Ecto neural progenitor cell (in vitro differentiated cells): Measurements from ENCODE around the gene AMH.
A peak's percentile ranks its signal among the peaks of the same experiment; 100 is the strongest.
"Not testable (repeated sequence)": the region's sequence is repeated elsewhere in the genome, so short reads cannot be mapped to it uniquely, and the experiment has no call there.

Experiments
- DNase-seq: peaks from one replicate; pipeline ENCODE4 v3.0.0-alpha.2; 2018; ENCODE audit warnings: low spot score

AMH gene

DNA sequence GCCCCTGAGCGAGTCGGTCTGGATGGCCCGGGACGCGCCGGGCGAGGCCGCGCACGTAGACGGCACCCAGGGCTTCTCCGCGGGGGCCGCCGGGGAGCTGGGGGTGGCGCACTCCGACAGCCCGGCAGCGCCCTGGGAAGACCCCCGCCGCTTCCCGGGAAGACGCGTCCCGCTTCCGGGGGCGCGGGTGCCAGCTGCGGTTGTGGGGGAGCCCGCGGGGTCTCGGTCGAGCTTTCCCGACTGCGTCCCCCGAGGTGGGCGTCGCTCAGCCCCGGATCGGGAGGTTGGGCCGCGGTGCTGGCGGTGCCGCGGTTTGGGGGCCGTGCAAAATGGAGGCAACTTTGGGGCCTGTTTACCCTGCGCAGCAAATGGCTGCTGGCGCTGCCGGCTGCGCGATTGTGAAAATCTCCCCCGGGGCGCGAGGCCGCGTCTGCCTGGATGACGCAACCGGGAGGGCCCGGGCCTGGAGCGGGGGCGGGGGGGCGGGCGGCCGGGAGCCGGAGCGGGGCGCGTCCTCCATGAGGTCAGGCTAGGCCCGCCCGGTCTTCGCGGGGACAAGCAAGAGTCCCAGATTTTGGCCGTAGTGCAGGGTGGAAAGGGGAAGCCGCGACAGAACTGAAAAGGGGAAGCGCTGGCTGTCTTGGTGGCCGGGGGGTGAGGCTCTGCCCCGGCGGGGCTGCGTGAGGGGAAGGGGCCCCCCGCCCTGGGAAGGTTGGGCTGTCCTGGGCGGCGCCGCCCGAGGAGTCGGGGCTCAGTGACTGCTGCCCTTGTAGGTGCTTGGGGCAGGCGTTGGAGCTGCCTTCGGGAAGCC is 21.5 kb downstream of the AMH start:
- peak; percentile 73 for DNase-seq

DNA sequence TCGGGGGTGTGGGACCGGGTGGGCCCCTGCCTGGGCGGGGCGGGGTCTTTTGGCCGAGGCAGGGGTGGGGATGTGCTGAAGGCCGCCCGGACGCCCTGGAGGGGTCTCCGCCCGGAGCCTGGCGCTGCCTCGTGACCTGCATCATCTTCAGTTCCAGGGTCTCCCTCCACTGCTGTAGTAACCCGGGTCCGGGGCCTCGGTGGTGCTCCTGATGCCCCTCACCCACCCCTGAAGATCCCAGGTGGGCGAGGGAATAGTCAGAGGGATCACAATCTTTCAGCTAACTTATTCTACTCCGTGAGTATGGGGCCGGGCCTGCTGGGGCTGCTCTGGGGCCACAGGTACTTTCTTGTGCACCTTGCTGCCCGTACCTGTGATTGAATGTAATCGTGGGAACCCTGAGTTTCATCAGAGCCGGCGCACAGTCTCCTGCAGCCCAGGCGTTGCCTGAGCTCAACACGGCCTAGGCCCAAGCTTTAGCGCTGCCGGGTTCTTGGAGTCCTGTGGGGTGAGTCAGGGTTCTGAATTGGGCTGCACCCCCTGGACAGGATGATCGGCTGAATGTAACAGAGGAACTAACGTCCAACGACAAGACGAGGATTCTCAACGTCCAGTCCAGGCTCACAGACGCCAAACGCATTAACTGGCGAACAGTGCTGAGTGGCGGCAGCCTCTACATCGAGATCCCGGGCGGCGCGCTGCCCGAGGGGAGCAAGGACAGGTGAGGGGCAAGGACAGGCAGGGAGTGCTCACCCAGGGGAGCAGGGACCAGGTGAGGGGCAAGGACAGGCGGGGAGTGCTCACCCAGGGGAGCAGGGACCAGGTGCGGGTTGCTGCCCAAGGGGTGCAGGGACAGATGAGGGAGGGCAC is 22.3 kb downstream of the AMH start:
- no peak for DNase-seq

DNA sequence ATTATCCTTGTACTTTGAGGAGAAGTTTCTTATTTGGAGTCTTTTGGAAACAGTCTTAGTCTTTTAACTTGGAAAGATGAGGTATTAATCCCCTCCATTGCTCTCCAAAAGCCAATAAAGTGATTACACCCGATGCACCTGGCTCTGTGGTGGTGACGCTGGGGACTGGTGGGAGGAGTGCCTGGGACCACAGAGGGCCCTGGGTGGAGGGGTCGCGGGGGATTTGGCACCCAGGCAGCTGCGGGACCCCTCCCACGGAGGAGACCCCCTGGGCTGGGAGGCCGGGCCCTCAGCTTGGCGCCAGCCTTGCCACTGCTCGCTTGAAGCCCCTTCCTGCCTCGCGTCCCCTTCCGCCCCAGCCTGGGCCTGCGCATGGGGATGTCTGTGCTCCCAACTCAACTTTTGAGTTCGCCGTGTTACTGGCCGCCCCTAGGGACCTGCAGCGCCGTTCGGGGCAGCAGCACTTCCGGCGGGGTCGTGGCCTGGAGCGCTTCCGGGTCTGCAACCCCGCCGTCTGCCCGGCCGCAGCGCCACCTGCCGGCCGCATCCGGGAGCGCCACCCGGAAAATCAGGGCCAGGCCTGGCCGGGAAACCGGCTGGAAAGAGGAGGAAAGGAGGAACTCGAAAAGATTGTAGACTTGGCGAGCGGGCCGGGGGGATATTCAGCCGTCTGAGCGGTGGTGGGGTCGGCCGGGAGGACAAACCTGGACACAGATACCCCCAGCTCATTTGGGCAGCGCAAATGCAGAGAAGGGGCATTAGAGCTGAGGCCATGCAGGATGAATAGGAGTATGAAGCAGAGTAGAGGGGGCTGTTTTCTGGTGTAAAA is 24.4 kb downstream of the AMH start:
- DNase-seq = peak; percentile 93

DNA sequence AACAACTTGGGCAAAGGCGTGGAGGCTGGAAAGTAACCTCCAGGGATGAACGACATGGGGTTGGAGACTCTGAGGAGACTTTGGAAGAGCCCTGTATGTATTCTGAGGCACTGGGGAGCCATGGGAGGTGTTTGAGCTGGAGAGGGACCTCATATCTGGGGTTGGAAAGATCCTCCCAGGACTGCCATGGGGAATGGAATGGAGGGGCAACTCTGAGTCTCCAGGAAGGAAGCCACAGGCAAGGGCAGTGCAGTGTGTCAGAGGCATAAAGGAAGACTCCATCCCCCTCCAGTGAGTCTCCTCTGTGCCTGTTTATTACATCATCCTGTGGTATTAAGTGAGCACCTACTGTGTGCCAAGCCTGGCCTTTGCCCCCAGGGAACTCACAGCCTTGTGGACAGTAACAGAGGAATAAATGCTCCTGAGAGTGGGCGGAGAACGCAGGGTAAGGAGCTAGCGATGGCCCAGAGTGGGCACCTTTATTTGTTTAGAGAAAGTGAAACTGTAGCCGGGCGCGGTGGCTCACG is 25.1 kb downstream of the AMH start:
- no peak for DNase-seq

DNA sequence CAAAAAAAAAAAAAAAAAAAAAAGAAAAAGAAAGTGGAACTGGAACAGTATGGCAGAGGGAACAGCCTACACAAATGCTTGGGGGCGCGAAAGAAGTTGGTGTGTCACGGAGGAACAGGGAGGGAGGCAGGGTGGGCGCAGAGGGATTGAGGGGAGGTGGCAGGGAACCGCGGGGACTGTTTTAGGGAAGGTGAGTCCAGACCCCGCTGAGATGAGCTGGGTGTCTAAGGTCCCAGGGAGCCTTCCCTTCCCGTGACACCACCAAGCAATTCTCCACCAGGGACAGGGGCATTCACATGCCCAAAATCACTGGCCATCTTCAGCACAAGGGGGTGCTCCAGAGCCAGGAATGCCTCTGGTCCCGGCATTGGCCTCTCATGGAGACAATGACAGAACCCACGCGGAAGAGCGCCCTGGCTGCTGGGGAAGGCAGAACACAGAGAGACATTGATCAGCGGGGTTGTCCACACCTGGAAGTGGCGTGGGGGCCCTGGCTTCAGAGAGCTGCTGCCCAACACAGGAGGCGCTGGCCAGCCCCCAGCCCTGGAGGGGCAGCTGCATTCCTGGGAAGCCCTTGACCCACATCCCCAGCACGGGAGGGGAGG is 25.9 kb downstream of the AMH start:
- DNase-seq = peak; percentile 79

DNA sequence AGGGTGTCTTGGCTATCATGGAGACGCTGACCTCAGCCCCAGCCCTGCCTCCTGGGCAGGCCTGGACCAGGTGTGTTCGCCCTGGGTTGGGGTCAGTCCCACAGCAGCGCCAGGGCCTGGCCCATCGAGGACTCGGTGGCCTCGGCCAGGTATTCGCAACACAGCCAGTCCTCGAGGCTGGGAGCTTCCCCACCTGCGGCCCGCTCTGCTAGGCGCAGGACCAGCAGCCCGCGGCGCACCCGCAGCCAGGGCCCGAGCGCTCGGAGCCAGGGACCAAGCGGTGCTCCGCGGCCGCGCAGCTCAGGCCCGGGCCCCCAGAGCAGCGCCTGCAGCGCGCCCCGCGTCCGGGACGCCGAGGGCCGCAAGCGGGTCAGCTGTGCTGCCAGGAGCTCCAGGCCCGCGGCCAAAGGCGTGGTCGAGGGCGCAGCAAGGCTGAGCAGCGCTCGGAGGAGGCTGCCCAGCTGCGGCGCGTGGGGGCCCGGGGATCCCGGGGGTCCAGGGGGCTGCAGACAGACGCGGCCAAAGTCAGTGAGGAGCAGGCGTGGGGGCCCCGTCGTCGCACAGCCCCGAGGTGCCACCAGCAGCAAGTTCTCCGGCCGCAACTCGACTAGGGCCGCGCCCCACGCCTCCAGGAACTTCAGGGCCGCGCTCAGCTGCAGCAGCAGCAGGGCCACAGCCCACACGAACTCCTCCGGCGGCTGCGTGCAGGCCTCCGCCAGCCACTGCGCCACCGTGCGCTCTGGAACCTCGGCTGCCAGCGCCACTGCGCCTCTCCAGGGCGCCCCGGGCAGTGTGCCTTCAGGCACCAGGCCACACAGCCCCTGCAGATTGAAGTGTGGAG is 26.7 kb downstream of the AMH start:
- DNase-seq = no peak

DNA sequence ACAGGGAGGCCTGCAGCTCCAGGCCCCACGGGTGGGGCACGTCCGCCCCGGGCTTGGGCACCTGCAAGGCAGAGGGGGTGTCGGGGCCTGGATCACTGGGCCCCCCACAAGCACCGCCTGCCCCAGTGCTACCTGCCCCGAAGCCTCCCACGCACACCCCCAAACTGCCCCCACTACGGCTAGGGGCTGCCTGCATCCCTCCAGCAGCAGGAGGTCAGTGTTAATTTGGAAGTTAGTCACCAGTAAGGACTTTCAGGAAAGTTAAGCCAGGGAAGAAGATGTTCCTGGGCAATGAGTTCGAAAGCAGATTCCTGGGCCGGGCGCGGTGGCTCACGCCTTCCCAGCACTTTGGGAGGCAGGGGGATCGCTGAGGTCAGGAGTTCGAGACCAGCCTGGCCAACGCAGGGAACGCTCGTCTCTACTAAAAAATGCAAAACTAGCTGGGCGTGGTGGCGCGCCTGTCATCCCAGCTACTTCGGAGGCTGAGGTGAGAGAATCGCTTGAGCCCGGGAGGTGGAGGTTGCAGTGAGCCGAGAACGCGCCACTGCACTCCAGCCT is 27.4 kb downstream of the AMH start:
- DNase-seq = no peak

DNA sequence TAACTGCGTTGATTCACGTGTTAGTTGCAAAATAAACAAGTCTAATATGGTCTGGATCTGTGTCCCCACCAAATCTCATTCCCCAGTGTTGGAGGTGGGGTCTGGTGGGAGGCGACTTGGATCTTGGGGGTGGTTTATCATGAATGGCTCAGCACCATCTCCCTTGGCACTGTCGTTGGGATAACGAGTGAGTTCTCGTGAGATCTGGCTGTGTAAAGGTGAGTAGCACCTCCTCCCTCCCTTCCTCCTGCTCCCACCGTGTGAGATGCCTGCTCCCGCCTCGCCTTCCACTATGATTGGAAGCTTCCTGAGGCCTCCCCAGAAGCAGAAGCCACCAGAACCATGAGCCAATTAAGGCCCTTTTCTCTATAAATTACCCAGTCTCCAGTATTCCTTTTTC is 28.0 kb downstream of the AMH start:
- no peak for DNase-seq

DNA sequence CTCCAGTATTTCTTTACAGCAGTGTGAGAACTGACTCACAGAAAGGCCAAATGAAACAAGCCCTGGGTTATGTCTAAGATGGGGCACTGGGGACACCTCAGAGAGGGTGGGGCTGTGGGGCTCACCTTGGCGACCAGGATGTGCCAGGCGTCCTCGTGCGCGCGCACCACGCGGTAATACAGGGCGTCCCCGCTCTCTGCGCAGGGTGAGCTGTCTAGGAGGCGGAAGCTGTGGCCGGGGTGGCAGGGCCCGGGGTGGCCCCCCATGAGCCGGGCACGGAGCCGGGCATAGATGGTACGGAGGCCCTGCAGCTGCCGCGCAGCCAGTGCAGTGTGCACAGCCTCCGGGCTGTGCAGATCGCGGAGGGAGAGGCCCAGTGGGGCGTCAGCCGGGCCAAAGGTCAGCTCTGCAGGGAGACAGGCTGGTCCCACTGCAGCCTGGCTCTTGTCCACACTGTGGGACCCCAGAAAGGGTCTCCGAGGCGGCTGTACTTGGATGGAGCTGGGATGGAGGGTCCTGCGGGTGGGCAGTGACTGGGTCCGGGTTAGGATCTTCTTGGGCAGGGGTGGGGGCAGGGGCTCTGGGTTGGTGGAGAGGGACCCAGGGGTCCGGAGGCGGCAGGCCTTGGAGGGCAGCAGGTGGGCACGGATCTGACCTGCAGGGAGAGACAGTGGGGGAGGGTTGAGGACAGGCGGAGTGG is 29.5 kb downstream of the AMH start:
- DNase-seq = no peak

DNA sequence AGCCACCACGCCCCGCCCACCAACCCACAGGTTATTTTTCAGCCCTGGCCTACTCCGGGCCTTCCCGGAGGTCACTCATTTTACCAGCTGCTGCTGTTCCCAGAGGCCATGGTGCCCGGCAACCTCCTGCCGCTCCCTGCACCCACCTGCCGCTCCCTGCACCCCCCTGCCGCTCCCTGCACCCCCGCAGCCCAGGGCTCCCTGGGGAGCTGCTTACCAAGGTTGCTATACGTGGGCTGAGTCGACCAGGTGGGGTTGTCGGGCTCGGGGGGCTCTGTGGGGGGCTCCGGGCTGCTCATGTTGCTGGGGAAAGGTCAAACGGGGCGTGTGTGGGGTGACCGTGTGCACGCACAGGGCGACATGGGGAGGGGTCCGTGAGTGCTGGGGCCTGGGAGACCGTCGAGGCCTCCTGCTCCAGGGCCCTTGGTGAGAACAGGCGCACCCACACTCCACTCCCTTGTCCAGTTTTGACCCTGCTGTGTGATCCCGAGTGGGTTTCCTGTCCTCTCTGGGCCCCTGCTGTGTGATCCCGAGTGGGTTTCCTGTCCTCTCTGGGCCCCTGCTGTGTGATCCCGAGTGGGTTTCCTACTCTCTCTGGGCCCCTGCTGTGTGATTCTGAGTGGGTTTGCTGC is 31.6 kb downstream of the AMH start:
- DNase-seq = no peak

DNA sequence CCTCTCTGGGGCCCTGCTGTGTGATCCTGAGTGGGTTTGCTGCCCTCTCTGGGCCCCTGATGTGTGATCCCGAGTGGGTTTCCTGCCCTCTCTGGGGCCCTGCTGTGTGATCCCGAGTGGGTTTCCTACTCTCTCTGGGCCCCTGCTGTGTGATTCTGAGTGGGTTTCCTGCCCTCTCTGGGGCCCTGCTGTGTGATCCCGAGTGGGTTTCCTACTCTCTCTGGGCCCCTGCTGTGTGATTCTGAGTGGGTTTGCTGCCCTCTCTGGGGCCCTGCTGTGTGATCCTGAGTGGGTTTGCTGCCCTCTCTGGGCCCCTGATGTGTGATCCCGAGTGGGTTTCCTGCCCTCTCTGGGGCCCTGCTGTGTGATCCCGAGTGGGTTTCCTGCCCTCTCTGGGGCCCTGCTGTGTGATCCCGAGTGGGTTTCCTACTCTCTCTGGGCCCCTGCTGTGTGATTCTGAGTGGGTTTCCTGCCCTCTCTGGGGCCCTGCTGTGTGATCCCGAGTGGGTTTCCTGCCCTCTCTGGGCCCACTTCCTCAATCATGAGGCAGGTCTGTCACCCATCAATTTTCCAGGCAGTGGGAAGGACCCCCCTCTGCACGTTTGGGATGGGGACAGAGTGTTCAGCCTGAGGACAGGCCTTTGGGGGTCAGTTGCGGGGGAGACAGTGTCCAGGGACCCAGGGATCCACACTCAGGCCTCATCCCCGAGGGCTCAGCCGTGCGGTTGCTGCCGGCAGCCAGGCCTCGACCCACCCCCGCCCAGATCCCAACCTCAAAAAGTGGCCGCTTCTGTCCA is 32.3 kb downstream of the AMH start:
- DNase-seq = not testable (repeated sequence)

DNA sequence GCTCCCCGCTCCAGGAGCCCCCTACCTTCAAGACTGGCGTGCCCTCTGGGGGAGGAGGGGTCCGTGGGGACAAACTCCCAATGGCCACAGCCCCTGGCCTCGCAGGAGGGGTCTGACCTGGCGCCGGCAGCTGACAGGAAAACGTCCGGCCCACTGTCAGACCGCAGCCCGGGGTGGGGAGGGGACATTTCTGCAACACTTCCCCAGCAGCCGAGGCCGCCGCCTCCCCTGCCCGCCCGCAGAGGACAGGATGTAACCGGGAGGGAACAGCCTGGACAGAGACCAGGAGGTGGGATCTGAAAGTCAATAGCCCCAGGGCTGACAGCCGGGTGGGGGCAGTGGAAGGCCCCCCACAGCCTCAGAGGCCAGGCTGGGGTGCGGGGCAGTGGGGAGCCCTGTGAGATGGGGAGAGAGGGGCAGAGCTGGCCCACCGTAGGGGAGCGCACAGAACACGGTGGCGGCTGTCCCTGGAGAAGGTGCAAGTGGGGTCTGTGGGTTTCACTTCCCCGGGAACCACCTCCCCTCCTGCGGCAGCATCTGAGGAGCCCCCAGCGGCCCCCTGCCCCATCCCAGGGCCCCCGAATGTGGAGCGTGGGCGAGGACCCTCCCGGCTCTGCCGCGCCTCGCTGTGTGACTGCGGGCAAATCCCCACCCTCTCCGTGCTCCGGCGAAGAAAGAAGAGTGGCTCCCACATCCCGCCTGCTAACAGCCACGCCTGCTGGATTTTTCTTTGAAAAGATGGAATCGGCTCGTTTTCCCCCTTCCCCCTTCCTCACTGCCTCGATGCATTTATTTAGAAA is 33.1 kb downstream of the AMH start, which contains the start of gene PEAK3:
Gene PEAK3, minus strand, starts transcription at position 114 of the 800 bp plus-strand sequence. CDS start 1,244 bp downstream, outside the sequence.
- DNase-seq = peak; percentile 71

DNA sequence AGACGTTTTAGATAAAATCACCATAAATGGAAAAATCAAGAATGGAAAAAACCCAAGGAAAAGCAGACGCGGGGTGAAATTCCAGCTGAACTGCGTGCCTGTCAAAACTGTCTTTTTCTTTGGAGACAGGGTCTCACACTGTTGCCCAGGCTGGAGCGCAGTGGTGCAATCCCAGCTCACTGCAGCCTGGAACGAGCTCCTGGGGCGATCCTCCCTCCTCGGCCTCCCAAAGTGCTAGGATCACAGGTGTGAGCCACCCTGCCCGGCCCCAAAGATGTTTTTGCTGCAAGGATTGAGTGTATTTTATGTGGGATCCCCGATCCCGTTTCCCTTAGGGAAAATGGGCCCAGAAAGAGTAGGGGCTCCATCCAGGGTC is 33.7 kb downstream of the AMH start:
- no peak for DNase-seq

DNA sequence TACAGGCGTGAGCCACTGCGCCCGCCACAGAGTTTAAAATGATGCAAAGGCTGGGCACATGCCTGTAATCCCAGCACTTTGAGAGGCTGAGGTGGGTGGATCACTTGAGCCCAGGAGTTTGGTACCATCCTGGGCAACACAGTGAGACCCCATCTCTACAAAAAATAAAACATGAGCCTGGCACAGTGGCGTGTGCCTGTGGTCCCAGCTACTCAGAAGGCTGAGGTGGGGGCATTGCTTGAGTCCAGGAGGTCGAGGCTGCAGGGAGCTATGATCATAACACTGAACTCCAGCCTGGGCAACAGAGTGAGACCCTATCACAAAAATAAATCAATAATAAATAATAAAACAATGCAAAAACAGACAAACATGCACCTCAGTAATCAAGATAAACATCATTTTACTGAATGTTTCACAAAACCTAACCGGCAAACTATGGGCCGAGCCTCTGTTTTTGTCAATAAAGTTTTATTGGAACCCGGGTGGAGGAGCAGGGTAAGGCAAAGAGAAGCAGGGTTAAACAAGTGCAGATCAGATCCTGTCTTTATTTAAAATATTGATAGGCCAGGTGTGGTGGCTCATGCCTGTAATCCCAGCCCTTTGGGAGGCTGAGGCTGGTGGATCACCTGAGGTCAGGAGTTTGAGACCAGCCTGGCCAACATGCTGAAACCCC is 34.8 kb downstream of the AMH start:
- no peak for DNase-seq

DNA sequence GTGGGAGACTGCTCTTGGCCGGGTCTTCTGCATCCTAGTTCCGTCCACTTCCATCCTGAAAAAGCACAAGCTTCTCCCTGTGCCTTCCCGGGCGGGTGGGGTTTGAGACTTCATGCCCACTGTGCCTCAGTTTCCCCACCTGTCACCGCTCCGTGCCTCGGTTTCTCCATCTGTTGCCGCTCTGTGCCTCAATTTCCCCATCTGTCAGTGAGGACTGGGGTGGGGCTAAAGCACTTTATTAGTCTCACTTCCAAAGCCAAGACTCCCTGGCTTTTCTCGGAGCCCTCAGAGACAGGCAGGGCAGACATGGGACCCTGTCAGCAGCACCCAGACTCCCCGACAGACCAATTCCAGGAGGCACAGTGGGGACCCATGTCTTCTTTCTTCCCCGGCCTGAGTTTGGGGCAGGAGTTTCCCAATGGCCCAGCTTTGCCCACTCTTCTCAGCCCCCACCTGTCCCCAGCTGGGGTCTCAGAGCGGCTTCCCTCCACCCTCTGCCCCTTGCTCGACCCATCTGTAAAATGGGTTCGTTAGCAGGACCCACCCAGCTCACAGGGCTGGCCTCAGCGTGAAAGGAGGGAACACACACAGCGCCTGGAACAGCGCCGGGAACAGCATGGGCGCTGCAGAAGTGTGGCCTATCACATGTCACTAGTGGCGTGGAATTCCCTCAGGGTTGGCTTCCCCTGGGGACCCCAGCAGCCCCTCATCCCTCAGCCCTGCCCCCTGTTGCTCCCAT is 37.4 kb downstream of the AMH start:
- no peak for DNase-seq
